ENCODE measurements around the gene ABCA5. TPM values are rescaled to one million over a fixed set of nuclear protein-coding genes. Genes with fewer than 3 reads are reported as not detected.

Gene ABCA5
- total RNA-seq, 1 donor = 7.3 TPM

GRCh38 chr17:69246726-69247375 lies 80.1 kb downstream of the ABCA5 start:
- peak; percentile 81 for DNase-seq (ENCODE audit: low read depth)
- H3K4me3 ChIP-seq (ENCODE audit: low read depth, low read length) = no peak overlapping the region
- peak; percentile 46 for TF ChIP-seq CTCF (IDR thresholded peaks at IDR 0.05; ENCODE audit: insufficient read depth, low read length)

DNA sequence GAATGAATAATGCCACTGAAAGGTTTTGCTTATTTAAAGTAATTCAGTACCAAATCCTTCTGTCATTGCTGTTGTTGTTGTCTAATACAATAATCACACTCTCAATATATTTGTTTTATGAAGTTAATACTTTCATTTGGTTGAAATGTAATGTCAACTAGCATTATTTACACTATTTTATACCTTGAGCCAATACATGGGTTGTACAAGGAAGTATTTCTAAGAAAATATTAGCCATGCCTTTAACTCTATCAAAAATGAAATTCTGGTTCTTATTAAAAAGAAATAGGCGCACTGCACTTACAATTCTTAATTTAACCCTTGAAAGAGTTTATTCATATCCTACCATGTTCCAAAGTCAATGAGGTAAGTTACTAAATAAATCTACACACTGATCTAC lies 80.7 kb downstream of the ABCA5 start:
- DNase-seq (ENCODE audit: low read depth) = no peak
- H3K4me3 ChIP-seq (ENCODE audit: low read depth, low read length) = no peak overlapping the region
- TF ChIP-seq CTCF (IDR thresholded peaks at IDR 0.05; ENCODE audit: insufficient read depth, low read length) = no peak

DNA sequence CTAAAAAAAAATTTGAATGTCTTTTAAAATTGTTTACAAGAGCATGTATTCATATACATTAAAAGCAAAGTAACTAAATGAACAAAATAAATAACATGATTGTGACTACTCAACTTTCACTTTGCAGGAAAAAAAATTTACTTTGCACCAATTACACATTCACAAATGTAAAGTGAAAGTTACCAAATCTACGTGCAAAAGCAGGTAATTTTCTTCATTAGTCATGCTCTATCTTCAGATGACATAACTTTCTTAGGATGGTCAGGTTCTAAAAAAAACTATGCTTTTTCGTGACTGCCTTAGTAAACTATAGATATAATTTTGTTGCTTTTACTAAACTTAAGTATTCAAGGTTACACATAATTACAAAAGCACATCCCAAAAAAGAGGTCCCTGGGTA lies 81.3 kb downstream of the ABCA5 start:
- no peak for DNase-seq (ENCODE audit: low read depth)
- H3K4me3 ChIP-seq (ENCODE audit: low read depth, low read length) = no peak overlapping the region
- TF ChIP-seq CTCF (IDR thresholded peaks at IDR 0.05; ENCODE audit: insufficient read depth, low read length) = no peak

GRCh38 chr17:69239611-69240600 lies 87.0 kb downstream of the ABCA5 start:
- H3K4me3 ChIP-seq (ENCODE audit: low read depth, low read length) = no peak overlapping the region
- no peak for TF ChIP-seq CTCF (IDR thresholded peaks at IDR 0.05; ENCODE audit: insufficient read depth, low read length)
- DNase-seq (ENCODE audit: low read depth) = no peak

GRCh38 chr17:69236946-69237345 lies 90.0 kb downstream of the ABCA5 start:
- no peak overlapping the region for H3K4me3 ChIP-seq (ENCODE audit: low read depth, low read length)
- no peak for TF ChIP-seq CTCF (IDR thresholded peaks at IDR 0.05; ENCODE audit: insufficient read depth, low read length)
- DNase-seq (ENCODE audit: low read depth) = no peak

DNA sequence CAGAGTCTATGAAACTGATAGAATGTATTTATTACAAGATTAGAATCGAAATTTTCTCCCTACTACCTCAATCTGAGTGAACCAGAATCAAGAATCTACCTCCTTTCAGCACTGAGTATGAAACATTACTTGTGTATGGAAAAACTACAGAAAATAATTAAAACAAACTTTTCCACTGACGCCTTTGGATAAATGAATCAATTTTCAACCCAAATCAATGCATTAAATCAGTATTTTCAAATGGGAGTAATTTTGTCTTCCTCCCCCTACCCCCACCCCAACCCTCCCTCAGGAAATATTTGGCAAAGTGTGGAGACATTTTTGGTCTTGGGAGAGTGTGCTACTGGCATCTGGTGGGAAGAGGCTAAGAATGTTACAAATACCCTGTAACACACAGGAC lies 90.5 kb downstream of the ABCA5 start:
- no peak for DNase-seq (ENCODE audit: low read depth)
- TF ChIP-seq CTCF (IDR thresholded peaks at IDR 0.05; ENCODE audit: insufficient read depth, low read length) = no peak
- no peak overlapping the region for H3K4me3 ChIP-seq (ENCODE audit: low read depth, low read length)

Data from fibroblast of the aortic adventitia (primary cell).